SK-N-SH (cell line): ENCODE results near the gene TRDN. TPM values are rescaled to one million over a fixed set of nuclear protein-coding genes. Genes with fewer than 3 reads are reported as not detected.

Source experiments
- CTCF ChIA-PET: fragments of 300-600, 350-600 bp; formaldehyde crosslinking; extraction: SDS; loops from one replicate; lab custom pipeline; 2021; lab: Yijun Ruan, JAX
- POLR2A ChIA-PET: fragments of 350-600 bp; sonication (Branson Sonifier 250); formaldehyde crosslinking; extraction: SDS; loops from one replicate; lab custom pipeline; 2020; ENCODE audit warnings: antibody characterized with exemption, inconsistent platforms; lab: Yijun Ruan, JAX
- DNase-seq: peaks from one replicate; pipeline ENCODE4 v3.0.0; 2012
- H2AFZ ChIP-seq: fragments of 200-600 bp; sonication (generic); 2 replicates; pipeline ENCODE4 v1.8.1; 2016; ENCODE audit warnings: antibody characterized with exemption, mild to moderate bottlenecking, low read depth
- H3F3A ChIP-seq: fragments of 200-600 bp; sonication (generic); replicated peaks from 2 replicates; pipeline ENCODE3; 2016; ENCODE audit warnings: antibody characterized with exemption, mild to moderate bottlenecking; ENCODE audit not compliant: insufficient read depth
- H3K27ac ChIP-seq, 2 experiments: fragments of 200-500 bp in 1 of 2; fragments of 200-600 bp in 1 of 2; sonication (Bioruptor generic) in 1 of 2; sonication (generic), shearing (Covaris generic) in 1 of 2; 2 replicates each; pipeline versions ENCODE4 v1.5.1 to v1.6.1; 2014 to 2016; ENCODE audit warnings: low read depth in 2 of 2, inconsistent platforms in 1 of 2, low read length in 1 of 2, mild to moderate bottlenecking in 1 of 2, mixed read lengths in 1 of 2
- H3K27me3 ChIP-seq: fragments of 200-600 bp; sonication (generic), shearing (Covaris generic); 2 replicates; pipeline ENCODE4 v1.6.1; 2016; ENCODE audit warnings: mixed run types; ENCODE audit not compliant: insufficient read depth
- H3K36me3 ChIP-seq, 2 experiments: fragments of 200-500 bp in 1 of 2; fragments of 200-600 bp in 1 of 2; sonication (Bioruptor generic) in 1 of 2; sonication (generic) in 1 of 2; replicated peaks in 1 of 2; 2 replicates each; pipeline versions ENCODE3 to v1.5.1; 2014 to 2016; ENCODE audit warnings: low read length in 1 of 2, mild to moderate bottlenecking in 1 of 2; ENCODE audit not compliant: insufficient read depth in 2 of 2, control insufficient read depth in 1 of 2
- H3K4me1 ChIP-seq, 2 experiments: fragments of 200-500 bp in 1 of 2; fragments of 200-600 bp in 1 of 2; sonication (Bioruptor generic) in 1 of 2; sonication (generic), shearing (Covaris generic) in 1 of 2; 2 replicates each; pipeline versions ENCODE4 v1.5.1 to v1.6.1; 2014 to 2016; ENCODE audit warnings: low read depth in 1 of 2, low read length in 1 of 2, mixed run types in 1 of 2; ENCODE audit not compliant: insufficient read depth in 2 of 2, control insufficient read depth in 1 of 2
- H3K4me2 ChIP-seq: fragments of 200-600 bp; sonication (generic), shearing (Covaris generic); 2 replicates; pipeline ENCODE4 v1.6.1; 2017; ENCODE audit warnings: mixed run types
- H3K4me3 ChIP-seq, 2 experiments: fragments of 200-500 bp in 1 of 2; fragments of 200-600 bp in 1 of 2; sonication (Bioruptor generic) in 1 of 2; sonication (generic), shearing (Covaris generic) in 1 of 2; 2 replicates each; pipeline versions ENCODE4 v1.5.1 to v1.8.1; 2014 to 2016; ENCODE audit warnings: low read depth in 2 of 2, inconsistent platforms in 1 of 2, low read length in 1 of 2, mild to moderate bottlenecking in 1 of 2, mixed read lengths in 1 of 2, moderate library complexity in 1 of 2
- H3K79me2 ChIP-seq: fragments of 200-600 bp; sonication (generic); 2 replicates; pipeline ENCODE4 v1.8.1; 2017; ENCODE audit warnings: mild to moderate bottlenecking; ENCODE audit not compliant: insufficient read depth
- H3K9ac ChIP-seq: fragments of 200-600 bp; sonication (generic); 2 replicates; pipeline ENCODE4 v1.6.1; 2017; ENCODE audit warnings: mixed run types
- H3K9me2 ChIP-seq: fragments of 200-600 bp; sonication (generic); 2 replicates; pipeline ENCODE4 v1.6.1; 2017; ENCODE audit warnings: mixed run types
- H3K9me3 ChIP-seq: fragments of 200-600 bp; sonication (generic); 2 replicates; pipeline ENCODE4 v1.6.1; 2017; ENCODE audit warnings: mixed run types, mild to moderate bottlenecking, moderate library complexity
- H4K20me1 ChIP-seq: fragments of 200-600 bp; sonication (generic); 2 replicates; pipeline ENCODE4 v1.6.1; 2017; ENCODE audit warnings: mild to moderate bottlenecking, mixed run types; ENCODE audit not compliant: insufficient read depth
- CHD2 ChIP-seq: fragments of 150-350 bp; IDR thresholded peaks from 2 replicates; pipeline ENCODE4 v1.6.1; 2018; ENCODE audit warnings: low read length; ENCODE audit not compliant: partially characterized antibody
- ELF1 ChIP-seq: IDR thresholded peaks from 2 replicates; pipeline ENCODE4 v1.4.0; 2012
- EP300 ChIP-seq, 2 experiments: IDR thresholded peaks; 2 replicates each; pipeline versions ENCODE4 v1.4.0 to v1.6.1; 2012; ENCODE audit warnings: borderline replicate concordance in 1 of 2, low read depth in 1 of 2, low read length in 1 of 2
- EZH2phosphoT487 ChIP-seq: fragments of 200-600 bp; sonication (generic); IDR thresholded peaks from 2 replicates; pipeline ENCODE4 v1.6.1; 2017; ENCODE audit warnings: low read depth, mixed run types, mild to moderate bottlenecking, antibody characterized with exemption, moderate library complexity, borderline replicate concordance
- FOSL2 ChIP-seq: IDR thresholded peaks from 2 replicates; pipeline ENCODE4 v1.4.0; 2012; ENCODE audit warnings: low read depth, mild to moderate bottlenecking, moderate library complexity, borderline replicate concordance
- FOXM1 ChIP-seq: IDR thresholded peaks from 2 replicates; pipeline ENCODE4 v1.4.0; 2012; ENCODE audit warnings: low read depth, mild to moderate bottlenecking
- GABPA ChIP-seq: IDR thresholded peaks from 2 replicates; pipeline ENCODE4 v1.4.0; 2012; ENCODE audit warnings: low read depth, mild to moderate bottlenecking
- JUND ChIP-seq: IDR thresholded peaks from 2 replicates; pipeline ENCODE4 v1.4.0; 2012
- MEF2A ChIP-seq: IDR thresholded peaks from 2 replicates; pipeline ENCODE4 v1.4.0; 2012; ENCODE audit warnings: low read depth, borderline replicate concordance
- MXI1 ChIP-seq: IDR thresholded peaks from 2 replicates; pipeline ENCODE4 v1.6.1; 2012; ENCODE audit warnings: mild to moderate bottlenecking, low read depth, low read length, improper control_type of control experiment
- NRF1 ChIP-seq: IDR thresholded peaks from 2 replicates; pipeline ENCODE4 v1.6.1; 2012; ENCODE audit warnings: low read depth, mild to moderate bottlenecking, low read length
- PBX3 ChIP-seq: IDR thresholded peaks from 2 replicates; pipeline ENCODE4; 2012
- POLR2AphosphoS5 ChIP-seq: IDR thresholded peaks from 2 replicates; pipeline ENCODE4 v1.6.1; 2012; ENCODE audit warnings: low read depth, low read length
- RFX5 ChIP-seq: IDR thresholded peaks from 2 replicates; pipeline ENCODE4 v1.6.1; 2012; ENCODE audit warnings: mild to moderate bottlenecking, improper control_type of control experiment, low read length
- SIN3A ChIP-seq: IDR thresholded peaks from 2 replicates; pipeline ENCODE4 v1.6.1; 2012; ENCODE audit warnings: low read depth, mild to moderate bottlenecking, low read length, moderate library complexity, borderline replicate concordance
- SMC3 ChIP-seq: IDR thresholded peaks from 2 replicates; pipeline ENCODE4 v1.6.1; 2012; ENCODE audit warnings: low read depth, low read length, improper control_type of control experiment
- TAF1 ChIP-seq: IDR thresholded peaks from 2 replicates; pipeline ENCODE4 v1.6.1; 2012; ENCODE audit warnings: low read depth, mild to moderate bottlenecking, low read length, moderate library complexity, borderline replicate concordance
- TCF12 ChIP-seq: IDR thresholded peaks from 2 replicates; pipeline ENCODE4 v1.4.0; 2012
- TEAD4 ChIP-seq: IDR thresholded peaks from 2 replicates; pipeline ENCODE4 v1.4.0; 2012; ENCODE audit warnings: mild to moderate bottlenecking, borderline replicate concordance; ENCODE audit not compliant: insufficient read depth
- USF1 ChIP-seq: IDR thresholded peaks from 2 replicates; pipeline ENCODE4 v1.4.0; 2012; ENCODE audit warnings: low read depth, borderline replicate concordance
- ZBTB33 ChIP-seq: IDR thresholded peaks from 2 replicates; pipeline ENCODE4 v1.4.0; 2012; ENCODE audit warnings: low read depth, borderline replicate concordance
- WGBS: methylation state at CpG from one replicate; pipeline ENCODE4 v1.1.6; 2017; ENCODE audit warnings: low lambda C conversion rate; 5-methylcytosine and 5-hydroxymethylcytosine counted together
- polyA plus RNA-seq, 3 experiments: library from polyadenylated mRNA; depleted of rRNA; stranded (reverse); fragments of >200 nt; gene quantifications; 2 replicates each; pipeline ENCODE4 v1.2.3, GENCODE V29; 2012

The TRDN gene
- polyA plus RNA-seq, 1 of the 3 experiments (the other 2 are of a cell fraction) = not detected

- no peak for TF ChIP-seq ZBTB33
- TF ChIP-seq TEAD4 = no peak
- no peak for TF ChIP-seq CHD2
Observed at GRCh38 chr6:123309130-123309529, 327.6 kb downstream of the TRDN start (continued).

GRCh38 chr6:123306334-123306733 is 330.4 kb downstream of the TRDN start:
- Histone ChIP-seq H3K9me2 (no peaks in the 10 kb centered on the region), H3K27me3 (no peaks in the 10 kb centered on the region), H3K36me3 (no peaks in the 10 kb centered on the region), H3K79me2 (no peaks in the 10 kb centered on the region), H3K4me2 (no peak overlapping the region), H3K4me1 (no peaks in the 10 kb centered on the region), H3K4me3 (no peak overlapping the region)
- CTCF ChIA-PET = interaction anchor here (1.0 kb wide), 1 partner anchor 9 kb away, joined by 4 read pairs; no protein-coding TSS in a partner anchor
- no peak for TF ChIP-seq MEF2A
- TF ChIP-seq GABPA = no peak
- no peak for TF ChIP-seq POLR2AphosphoS5
- TF ChIP-seq FOSL2 = no peak
- TF ChIP-seq USF1 = no peak
- TF ChIP-seq TAF1 = no peak
- TF ChIP-seq EP300 (IDR thresholded peaks at IDR 0.05; ENCODE audit: borderline replicate concordance in 1 of 2, low read depth in 1 of 2, low read length in 1 of 2) = no peak
- no peak for TF ChIP-seq MXI1
- TF ChIP-seq TEAD4 = no peak
- TF ChIP-seq JUND = no peak
- TF ChIP-seq, all 33 proteins: peak for 0
- 9% methylated on average over 2 of the region's 2 CpGs for WGBS
- POLR2A ChIA-PET = no interaction called here
- no peak overlapping the region for H3K27ac ChIP-seq
- no peak overlapping the region for H2AFZ ChIP-seq
- no peak overlapping the region for H3K9ac ChIP-seq
- H3F3A ChIP-seq = no peaks in the 10 kb centered on the region
- DNase-seq = no peak
- no peaks in the 10 kb centered on the region for H3K9me3 ChIP-seq
- H4K20me1 ChIP-seq = no peaks in the 10 kb centered on the region

GRCh38 chr6:123295672-123296071 is 341.1 kb downstream of the TRDN start:
- H3F3A ChIP-seq = no peaks in the 10 kb centered on the region
- CTCF ChIA-PET = no interaction called here
- no peaks in the 10 kb centered on the region for H3K27me3 ChIP-seq
- no peak overlapping the region for H3K4me2 ChIP-seq
- 30% methylated on average over 8 of the region's 8 CpGs for whole genome bisulfite sequencing
- H3K27ac ChIP-seq = no peak overlapping the region
- TF ChIP-seq JUND = no peak
- no peak for TF ChIP-seq PBX3
- TF ChIP-seq SMC3 = no peak
- TF ChIP-seq CHD2 = no peak
- TF ChIP-seq SIN3A = no peak
- TF ChIP-seq RFX5 = no peak
- no peak for TF ChIP-seq FOSL2
- TF ChIP-seq EZH2phosphoT487 = no peak
- TF ChIP-seq NRF1 = no peak
- TF ChIP-seq TCF12 = no peak
- no peak for TF ChIP-seq FOXM1
- no peak for TF ChIP-seq ELF1
- no peak overlapping the region for H2AFZ ChIP-seq
- no peaks in the 10 kb centered on the region for H3K79me2 ChIP-seq
- H3K4me3 ChIP-seq = no peak overlapping the region
- no peaks in the 10 kb centered on the region for H3K9me2 ChIP-seq
- no peak overlapping the region for H3K9ac ChIP-seq
- H4K20me1 ChIP-seq = no peaks in the 10 kb centered on the region
- no peaks in the 10 kb centered on the region for H3K36me3 ChIP-seq
- no peaks in the 10 kb centered on the region for H3K4me1 ChIP-seq
- no peaks in the 10 kb centered on the region for H3K9me3 ChIP-seq
- POLR2A ChIA-PET = no interaction called here
- DNase-seq = no peak
